H9 (cell line): Measurements from ENCODE around the gene S100A2. TPM values are rescaled to one million over a fixed set of nuclear protein-coding genes. Genes with fewer than 3 reads are reported as not detected.

Experiments
- DNase-seq: peaks from one replicate; pipeline ENCODE4 v3.0.0-alpha.2; 2017
- H2AFZ ChIP-seq: one replicate; pipeline ENCODE4 v1.6.1; 2013; ENCODE audit warnings: mild to moderate bottlenecking, low read length, control low read depth, moderate library complexity
- H2AK5ac ChIP-seq: 2 replicates; pipeline ENCODE4 v1.6.1; 2013; ENCODE audit warnings: low read length, control low read depth, mixed read lengths; ENCODE audit not compliant: insufficient read length
- H2BK120ac ChIP-seq: one replicate; pipeline ENCODE4 v1.6.1; 2013; ENCODE audit warnings: low read depth, mild to moderate bottlenecking, low read length, control low read depth, inconsistent platforms; ENCODE audit not compliant: poor library complexity, severe bottlenecking
- H2BK12ac ChIP-seq: 2 replicates; pipeline ENCODE4 v1.6.1; 2013; ENCODE audit warnings: low read length, control low read depth, mixed read lengths, low read depth; ENCODE audit not compliant: insufficient read length
- H2BK15ac ChIP-seq: 2 replicates; pipeline ENCODE4 v1.6.1; 2013; ENCODE audit warnings: low read depth, low read length, control low read depth
- H2BK20ac ChIP-seq: one replicate; pipeline ENCODE4 v1.6.1; 2013; ENCODE audit warnings: low read depth, mild to moderate bottlenecking, low read length, control low read depth, inconsistent platforms; ENCODE audit not compliant: poor library complexity, severe bottlenecking
- H2BK5ac ChIP-seq: 2 replicates; pipeline ENCODE4 v1.6.1; 2013; ENCODE audit warnings: low read length, control low read depth, mixed read lengths; ENCODE audit not compliant: insufficient read length
- H3K14ac ChIP-seq: 2 replicates; pipeline ENCODE4 v1.6.1; 2013; ENCODE audit warnings: low read length, control low read depth; ENCODE audit not compliant: insufficient read depth
- H3K18ac ChIP-seq: 2 replicates; pipeline ENCODE4 v1.6.1; 2013; ENCODE audit warnings: low read depth, mild to moderate bottlenecking, mixed read lengths, low read length, control low read depth; ENCODE audit not compliant: insufficient read length
- H3K23ac ChIP-seq: 2 replicates; pipeline ENCODE4 v1.6.1; 2013; ENCODE audit warnings: low read length, control low read depth, mixed read lengths, low read depth; ENCODE audit not compliant: insufficient read length
- H3K23me2 ChIP-seq: 2 replicates; pipeline ENCODE4 v1.6.1; 2013; ENCODE audit warnings: low read depth, mild to moderate bottlenecking, mixed read lengths, low read length, control low read depth; ENCODE audit not compliant: insufficient read length, poor library complexity, severe bottlenecking
- H3K27ac ChIP-seq: 2 replicates; pipeline ENCODE4 v1.5.1; 2013; ENCODE audit warnings: low read length, control low read depth, mixed read lengths, low read depth; ENCODE audit not compliant: insufficient read length
- H3K27me3 ChIP-seq: 2 replicates; pipeline ENCODE4 v1.6.1; 2013; ENCODE audit warnings: low read length, control low read depth, inconsistent platforms; ENCODE audit not compliant: insufficient read depth
- H3K4ac ChIP-seq: 2 replicates; pipeline ENCODE4 v1.6.1; 2013; ENCODE audit warnings: low read depth, mild to moderate bottlenecking, control low read depth, inconsistent platforms, low read length, moderate library complexity
- H3K4me1 ChIP-seq: 2 replicates; pipeline ENCODE4 v1.6.1; 2013; ENCODE audit warnings: low read length, control low read depth, inconsistent platforms; ENCODE audit not compliant: insufficient read depth
- H3K4me2 ChIP-seq: 2 replicates; pipeline ENCODE4 v1.6.1; 2013; ENCODE audit warnings: low read length, control low read depth, mixed read lengths; ENCODE audit not compliant: insufficient read length, insufficient read depth
- H3K56ac ChIP-seq: 2 replicates; pipeline ENCODE4 v1.6.1; 2013; ENCODE audit warnings: low read depth, mild to moderate bottlenecking, mixed read lengths, low read length, control low read depth; ENCODE audit not compliant: insufficient read length
- H3K79me1 ChIP-seq: 2 replicates; pipeline ENCODE4 v1.6.1; 2013; ENCODE audit warnings: low read depth, mild to moderate bottlenecking, moderate library complexity, low read length, control low read depth, inconsistent platforms; ENCODE audit not compliant: insufficient read depth, poor library complexity, severe bottlenecking
- H3K79me2 ChIP-seq: 2 replicates; pipeline ENCODE4 v1.6.1; 2013; ENCODE audit warnings: low read length, control low read depth, inconsistent platforms; ENCODE audit not compliant: insufficient read depth
- H3K9ac ChIP-seq: 2 replicates; pipeline ENCODE4 v1.6.1; 2013; ENCODE audit warnings: low read length, control low read depth, mixed read lengths; ENCODE audit not compliant: insufficient read length; ENCODE audit errors: extremely low read depth
- H3K9me3 ChIP-seq: one replicate; pipeline ENCODE4 v1.6.1; 2013; ENCODE audit warnings: low read depth, low read length, inconsistent platforms; ENCODE audit not compliant: control insufficient read depth
- H3T11ph ChIP-seq: one replicate; pipeline ENCODE4 v1.6.1; 2013; ENCODE audit warnings: mild to moderate bottlenecking, low read length, control low read depth, inconsistent platforms
- H4K20me1 ChIP-seq: one replicate; pipeline ENCODE4 v1.6.1; 2013; ENCODE audit not compliant: control insufficient read depth, insufficient read length, insufficient read depth
- H4K5ac ChIP-seq: 2 replicates; pipeline ENCODE4 v1.6.1; 2013; ENCODE audit warnings: low read depth, mild to moderate bottlenecking, mixed read lengths, low read length, control low read depth; ENCODE audit not compliant: insufficient read length
- H4K8ac ChIP-seq: replicated peaks from 2 replicates; pipeline ENCODE4 v1.6.1; 2013; ENCODE audit warnings: low read length, control low read depth, mixed read lengths, low read depth; ENCODE audit not compliant: insufficient read length
- H4K91ac ChIP-seq: 2 replicates; pipeline ENCODE4 v1.6.1; 2013; ENCODE audit warnings: low read depth, mild to moderate bottlenecking, moderate library complexity, mixed read lengths, low read length, control low read depth; ENCODE audit not compliant: insufficient read length
- H3K27ac Mint-ChIP-seq, 3 experiments: 2 replicates in 2 of 3; 3 replicates in 1 of 3; pipeline ENCODE4 v1.8.0; 2020 to 2021; ENCODE audit warnings: mixed read lengths in 3 of 3, mild to moderate bottlenecking in 1 of 3, moderate library complexity in 1 of 3
- H3K27me3 Mint-ChIP-seq: 2 replicates; pipeline ENCODE4 v1.8.0; 2021; ENCODE audit warnings: low read depth, mild to moderate bottlenecking, moderate library complexity, mixed read lengths
- H3K36me3 Mint-ChIP-seq, 3 experiments: 2 replicates in 2 of 3; 3 replicates in 1 of 3; pipeline ENCODE4 v1.8.0; 2020 to 2021; ENCODE audit warnings: low read depth in 3 of 3, mixed read lengths in 3 of 3; ENCODE audit not compliant: insufficient read depth in 1 of 3
- H3K4me1 Mint-ChIP-seq, 2 experiments: 2 replicates each; pipeline ENCODE4 v1.8.0; 2020; ENCODE audit warnings: mixed read lengths in 2 of 2
- H3K4me3 Mint-ChIP-seq, 2 experiments: 2 replicates in 1 of 2; 3 replicates in 1 of 2; pipeline ENCODE4 v1.8.0; 2020 to 2021; ENCODE audit warnings: mild to moderate bottlenecking in 2 of 2, mixed read lengths in 2 of 2, moderate library complexity in 1 of 2
- H3K9me3 Mint-ChIP-seq, 2 experiments: 2 replicates in 1 of 2; 3 replicates in 1 of 2; pipeline ENCODE4 v1.8.0; 2020; ENCODE audit warnings: mild to moderate bottlenecking in 2 of 2, mixed read lengths in 2 of 2, moderate library complexity in 1 of 2
- WGBS: extraction: QIAGEN DNeasy Blood & Tissue Kit; methylation state at CpG from one replicate; pipeline ENCODE4 v1.1.7; 2013; ENCODE audit warnings: missing lambda C conversion rate, low lambda C conversion rate, mixed read lengths; ENCODE audit not compliant: insufficient read length; ENCODE audit errors: extremely low coverage; 5-methylcytosine and 5-hydroxymethylcytosine counted together
- total RNA-seq: library from RNA; stranded (reverse); gene quantifications from 2 replicates; pipeline ENCODE4 v1.2.1, GENCODE V29; 2021
- TF ChIP-seq, protein P1 (sequence below): fragments of 200-600 bp; sonication (generic); conservative IDR thresholded peaks from 3 replicates; pipeline ENCODE4 v1.8.0; 2021; ENCODE audit warnings: antibody characterized with exemption, mild to moderate bottlenecking

Gene S100A2
- total RNA-seq, 1 experiment from 2014 or later, result 0.57 TPM

DNA sequence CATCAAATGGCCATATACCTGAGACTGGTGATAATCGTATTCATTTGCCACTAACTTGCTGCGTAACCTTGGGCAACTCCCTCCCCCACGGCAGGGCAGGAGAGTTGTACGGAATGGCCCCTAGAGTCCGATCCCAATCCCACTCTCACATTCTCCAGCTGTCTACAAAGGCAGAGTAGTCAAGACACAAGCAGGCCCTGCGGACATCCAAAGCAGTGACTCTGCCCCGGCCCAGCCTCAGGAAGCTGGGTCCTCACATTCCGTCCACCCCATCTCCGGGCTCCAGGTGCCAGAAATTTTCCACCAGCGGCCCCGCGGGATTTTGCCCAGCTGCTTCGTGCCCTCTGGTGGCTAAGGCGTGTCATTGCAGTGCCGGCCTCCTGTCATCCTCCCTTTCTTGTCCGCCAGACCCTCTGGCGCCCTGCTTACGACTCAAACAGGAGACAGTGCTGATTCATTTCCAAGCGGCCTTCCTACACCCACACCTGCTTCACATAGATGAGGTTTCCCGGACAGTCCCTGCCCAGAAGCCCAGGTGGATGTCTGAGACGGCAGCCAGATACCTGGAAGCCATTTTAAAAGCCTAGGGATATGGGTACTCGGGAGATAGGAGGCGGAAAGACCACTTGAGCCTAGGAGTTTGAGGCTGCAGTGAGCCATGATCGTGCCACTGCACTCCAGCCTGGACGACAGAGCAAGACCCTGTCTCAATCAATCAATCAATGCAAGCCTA is 2.9 kb upstream of the S100A2 start:
- H2AK5ac ChIP-seq, result no peak overlapping the region
- H3K79me2 ChIP-seq, result no peaks in the 10 kb centered on the region
- Mint-ChIP-seq H3K36me3 (no peaks in the 10 kb centered on the region), H3K27ac (peak overlapping the region in 2 of 3 experiments; percentile 32 to 96; a peak in 4 of 7 replicates), H3K4me1 (peaks cover 33 to 35% of the 10 kb centered on the region in 2 experiments), H3K27me3 (peaks cover 15% of the 10 kb centered on the region), H3K9me3 (no peaks in the 10 kb centered on the region), H3K4me3 (peak overlapping the region; percentile 27 to 39; a peak in 4 of 5 replicates)
- H3T11ph ChIP-seq, result no peak overlapping the region
- H4K5ac ChIP-seq, result no peak overlapping the region
- H2BK20ac ChIP-seq, result no peak overlapping the region
- H3K9ac ChIP-seq, result no peak overlapping the region
- peak overlapping the region; percentile 23 for H3K4me2 ChIP-seq
- WGBS, result no CpG with 5 or more reads among the region's 25 CpGs
- H4K20me1 ChIP-seq, result peaks cover 3% of the 10 kb centered on the region
- no peak overlapping the region for H3K27ac ChIP-seq
- TF ChIP-seq, protein P1, sequence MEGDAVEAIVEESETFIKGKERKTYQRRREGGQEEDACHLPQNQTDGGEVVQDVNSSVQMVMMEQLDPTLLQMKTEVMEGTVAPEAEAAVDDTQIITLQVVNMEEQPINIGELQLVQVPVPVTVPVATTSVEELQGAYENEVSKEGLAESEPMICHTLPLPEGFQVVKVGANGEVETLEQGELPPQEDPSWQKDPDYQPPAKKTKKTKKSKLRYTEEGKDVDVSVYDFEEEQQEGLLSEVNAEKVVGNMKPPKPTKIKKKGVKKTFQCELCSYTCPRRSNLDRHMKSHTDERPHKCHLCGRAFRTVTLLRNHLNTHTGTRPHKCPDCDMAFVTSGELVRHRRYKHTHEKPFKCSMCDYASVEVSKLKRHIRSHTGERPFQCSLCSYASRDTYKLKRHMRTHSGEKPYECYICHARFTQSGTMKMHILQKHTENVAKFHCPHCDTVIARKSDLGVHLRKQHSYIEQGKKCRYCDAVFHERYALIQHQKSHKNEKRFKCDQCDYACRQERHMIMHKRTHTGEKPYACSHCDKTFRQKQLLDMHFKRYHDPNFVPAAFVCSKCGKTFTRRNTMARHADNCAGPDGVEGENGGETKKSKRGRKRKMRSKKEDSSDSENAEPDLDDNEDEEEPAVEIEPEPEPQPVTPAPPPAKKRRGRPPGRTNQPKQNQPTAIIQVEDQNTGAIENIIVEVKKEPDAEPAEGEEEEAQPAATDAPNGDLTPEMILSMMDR, result peak; percentile 99
- H2BK15ac ChIP-seq, result no peak overlapping the region
- no peaks in the 10 kb centered on the region for H3K23me2 ChIP-seq
- no peak overlapping the region for H4K8ac ChIP-seq
- H2AFZ ChIP-seq, result no peak overlapping the region
- no peak overlapping the region for H3K4ac ChIP-seq
- H2BK5ac ChIP-seq, result no peak overlapping the region
- H4K91ac ChIP-seq, result no peak overlapping the region
- peaks cover 7% of the 10 kb centered on the region; the same call in 1 of the 2 replicates for H3K4me1 ChIP-seq
- H2BK120ac ChIP-seq, result no peak overlapping the region
- no peak overlapping the region for H3K23ac ChIP-seq
- DNase-seq, result peak; percentile 96
- H3K56ac ChIP-seq, result no peak overlapping the region
- H3K79me1 ChIP-seq, result no peaks in the 10 kb centered on the region
- no peak overlapping the region for H2BK12ac ChIP-seq
- H3K9me3 ChIP-seq, result no peaks in the 10 kb centered on the region
- H3K14ac ChIP-seq, result no peak overlapping the region
- no peaks in the 10 kb centered on the region for H3K27me3 ChIP-seq
- H3K18ac ChIP-seq, result peak overlapping the region; percentile 4
